Osteoblast (primary cell): ENCODE data around the gene ELL2. TPM values are rescaled to one million over a fixed set of nuclear protein-coding genes. Genes with fewer than 3 reads are reported as not detected.

Experiments
- DNase-seq: peaks from one replicate; pipeline ENCODE4 v3.0.0; 2011; ENCODE audit warnings: low spot score, mixed read lengths; ENCODE audit not compliant: insufficient read length; ENCODE audit errors: missing footprints
- H2AFZ ChIP-seq: 2 replicates; pipeline ENCODE4 v1.6.0; 2011; ENCODE audit warnings: mild to moderate bottlenecking, low read length
- H3K27ac ChIP-seq: 2 replicates; pipeline ENCODE4 v1.5.1; 2011; ENCODE audit warnings: mild to moderate bottlenecking, low read depth, low read length, moderate library complexity
- H3K27me3 ChIP-seq: 2 replicates; pipeline ENCODE4 v1.6.0; 2012; ENCODE audit warnings: mild to moderate bottlenecking, control low read depth, inconsistent platforms, low read length, moderate library complexity; ENCODE audit not compliant: insufficient read depth
- H3K36me3 ChIP-seq: 2 replicates; pipeline ENCODE4 v1.5.1; 2011; ENCODE audit warnings: mild to moderate bottlenecking, low read length, control low read depth, moderate library complexity; ENCODE audit not compliant: insufficient read depth
- H3K4me1 ChIP-seq: 2 replicates; pipeline ENCODE4 v1.5.1; 2011; ENCODE audit warnings: mild to moderate bottlenecking, low read length, control low read depth, moderate library complexity; ENCODE audit not compliant: insufficient read depth
- H3K4me2 ChIP-seq: 2 replicates; pipeline ENCODE4 v1.6.0; 2011; ENCODE audit warnings: mild to moderate bottlenecking, low read length; ENCODE audit not compliant: insufficient read depth
- H3K4me3 ChIP-seq: fragments of 200-600 bp; sonication (generic); 3 replicates; pipeline ENCODE4 v1.5.1; 2012; ENCODE audit warnings: mild to moderate bottlenecking, low read length, inconsistent platforms; ENCODE audit not compliant: insufficient read depth
- H3K79me2 ChIP-seq: 2 replicates; pipeline ENCODE4 v1.6.0; 2012; ENCODE audit warnings: mild to moderate bottlenecking, low read length, control low read depth, inconsistent platforms; ENCODE audit not compliant: insufficient read depth
- H3K9me3 ChIP-seq: 2 replicates; pipeline ENCODE4 v1.5.1; 2011; ENCODE audit warnings: low read depth, low read length, control low read depth
- H4K20me1 ChIP-seq: 2 replicates; pipeline ENCODE4 v1.6.0; 2012; ENCODE audit warnings: mild to moderate bottlenecking, low read length, control low read depth; ENCODE audit not compliant: insufficient read depth
- CTCF ChIP-seq: IDR thresholded peaks from 2 replicates; pipeline ENCODE4 v1.5.1; 2011; ENCODE audit warnings: mild to moderate bottlenecking, low read depth, low read length, moderate library complexity; ENCODE audit errors: extremely low read depth
- total RNA-seq: library from RNA; depleted of rRNA; stranded (reverse); fragments of >200 nt; gene quantifications from 2 replicates; pipeline ENCODE4 v1.2.3, GENCODE V29; 2012

ELL2 gene
- total RNA-seq, 1 donor = 123 TPM

- no peak for TF ChIP-seq CTCF
- Histone ChIP-seq H3K4me1 (peaks cover 3% of the 10 kb centered on the region), H3K4me2 (no peak overlapping the region), H2AFZ (no peak overlapping the region), H3K27ac (no peak overlapping the region), H3K36me3 (no peaks in the 10 kb centered on the region), H3K79me2 (no peaks in the 10 kb centered on the region), H3K27me3 (no peaks in the 10 kb centered on the region), H3K4me3 (no peak overlapping the region), H4K20me1 (no peaks in the 10 kb centered on the region), H3K9me3 (peaks cover 2% of the 10 kb centered on the region)
- no peak for DNase-seq
Measured at GRCh38 chr5:96000308-96000707, 38.7 kb upstream of the ELL2 start.

- H2AFZ ChIP-seq = no peak overlapping the region
- no peaks in the 10 kb centered on the region for H3K27me3 ChIP-seq
- H3K36me3 ChIP-seq = no peaks in the 10 kb centered on the region
- H3K4me2 ChIP-seq = no peak overlapping the region
- no peak overlapping the region for H3K27ac ChIP-seq
- no peak overlapping the region for H3K4me3 ChIP-seq
- no peaks in the 10 kb centered on the region for H4K20me1 ChIP-seq
- TF ChIP-seq CTCF = no peak
- no peaks in the 10 kb centered on the region for H3K79me2 ChIP-seq
- peaks cover 3% of the 10 kb centered on the region for H3K4me1 ChIP-seq
- DNase-seq = no peak
- H3K9me3 ChIP-seq = no peaks in the 10 kb centered on the region
Measured at GRCh38 chr5:95996904-95997723, 35.5 kb upstream of the ELL2 start.

- Histone ChIP-seq H2AFZ (no peak overlapping the region), H3K4me2 (no peak overlapping the region), H3K27me3 (no peaks in the 10 kb centered on the region), H3K79me2 (no peaks in the 10 kb centered on the region), H3K9me3 (no peaks in the 10 kb centered on the region), H3K27ac (no peak overlapping the region), H3K4me1 (no peaks in the 10 kb centered on the region), H4K20me1 (no peaks in the 10 kb centered on the region), H3K4me3 (no peak overlapping the region), H3K36me3 (no peaks in the 10 kb centered on the region)
- TF ChIP-seq CTCF = no peak
- no peak for DNase-seq
Measured at GRCh38 chr5:95995962-95996489, 34.4 kb upstream of the ELL2 start.

- no peak for DNase-seq
- no peak overlapping the region for H3K4me3 ChIP-seq
- H2AFZ ChIP-seq = no peak overlapping the region
- H3K27me3 ChIP-seq = no peaks in the 10 kb centered on the region
- H3K79me2 ChIP-seq = no peaks in the 10 kb centered on the region
- no peaks in the 10 kb centered on the region for H3K4me1 ChIP-seq
- no peak for TF ChIP-seq CTCF
- H3K9me3 ChIP-seq = no peaks in the 10 kb centered on the region
- H4K20me1 ChIP-seq = no peaks in the 10 kb centered on the region
- no peaks in the 10 kb centered on the region for H3K36me3 ChIP-seq
- no peak overlapping the region for H3K4me2 ChIP-seq
- no peak overlapping the region for H3K27ac ChIP-seq
Measured at GRCh38 chr5:95993776-95994175, 32.1 kb upstream of the ELL2 start.
